Stimulated activated naive B cell treated with anti-CD40 and anti-IgM and Interleukin-4, amounts not matched to agents 10 μg/mL and 1 μg/mL and 100 μg/mL, for 72 hours (primary cell): Measurements from ENCODE around the gene IL19.

Experiments used
- ATAC-seq, 2 donors: fragments of 150-1000 bp; cut with Tn5 transposase; replicated peaks; 2 replicates each; pipeline ENCODE4 v1.10.0; 2021; ENCODE audit warnings: moderate library complexity in 1 of 2
- DNase-seq: peaks from one replicate; pipeline ENCODE4 v3.0.0; 2021
- H3K27ac Mint-ChIP-seq: one replicate; pipeline ENCODE4 v1.8.0; 2022; ENCODE audit warnings: mild to moderate bottlenecking, mixed read lengths
- H3K27me3 Mint-ChIP-seq, 2 donors: one replicate each; pipeline ENCODE4 v1.8.0; 2022; ENCODE audit warnings: mixed read lengths in 2 of 2
- H3K36me3 Mint-ChIP-seq, 2 donors: one replicate each; pipeline ENCODE4 v1.8.0; 2022; ENCODE audit warnings: mixed read lengths in 2 of 2, mild to moderate bottlenecking in 1 of 2
- H3K4me1 Mint-ChIP-seq, 2 donors: one replicate each; pipeline ENCODE4 v1.8.0; 2022; ENCODE audit warnings: mixed read lengths in 2 of 2, mild to moderate bottlenecking in 1 of 2
- H3K4me3 Mint-ChIP-seq, 2 donors: one replicate each; pipeline ENCODE4 v1.8.0; 2022; ENCODE audit warnings: mild to moderate bottlenecking in 2 of 2, mixed read lengths in 2 of 2, moderate library complexity in 1 of 2
- H3K9me3 Mint-ChIP-seq, 2 donors: one replicate each; pipeline ENCODE4 v1.8.0; 2022; ENCODE audit warnings: mixed read lengths in 2 of 2, mild to moderate bottlenecking in 1 of 2

Gene IL19

GRCh38 chr1:206770531-206771337 lies at the start of gene IL19:
Gene IL19 (plus strand): TSS chr1:206770773. CDS start chr1:206836663, 65,890 bp downstream.
- peak within 1 kb of the TSS; percentile 52 to 67 for H3K4me3 Mint-ChIP-seq
- DNase-seq (no peak), ATAC-seq (peak in 1 of 2 donors; percentile 12)
- H3K36me3 Mint-ChIP-seq = no peaks in the 10 kb centered on the region
- H3K4me1 Mint-ChIP-seq = peaks cover 70 to 95% of the 10 kb centered on the region in 2 donors
- H3K9me3 Mint-ChIP-seq = no peaks in the 10 kb centered on the region
- peak within 1 kb of the TSS; percentile 78 for H3K27ac Mint-ChIP-seq
- no peaks in the 10 kb centered on the region for H3K27me3 Mint-ChIP-seq

GRCh38 chr1:206721454-206721853 lies 49.1 kb upstream of the IL19 start:
- Mint-ChIP-seq H3K9me3 (no peaks in the 10 kb centered on the region), H3K27ac (no peak overlapping the region), H3K4me3 (no peak overlapping the region), H3K4me1 (peaks cover 52 to 87% of the 10 kb centered on the region in 2 donors), H3K27me3 (no peaks in the 10 kb centered on the region), H3K36me3 (peaks cover 0 to 7% of the 10 kb centered on the region in 2 donors)
- DNase-seq = no peak
- no peak for ATAC-seq

- Mint-ChIP-seq H3K27me3 (no peaks in the 10 kb centered on the region), H3K4me3 (no peak overlapping the region), H3K4me1 (peaks cover 49 to 86% of the 10 kb centered on the region in 2 donors), H3K27ac (no peak overlapping the region), H3K9me3 (no peaks in the 10 kb centered on the region), H3K36me3 (peaks cover 0 to 7% of the 10 kb centered on the region in 2 donors)
- no peak for ATAC-seq
- DNase-seq = no peak
These were observed 47.7 kb upstream of the IL19 start for GRCh38 chr1:206722751-206723461.

GRCh38 chr1:206723462-206723804 lies 47.1 kb upstream of the IL19 start:
- H3K27ac Mint-ChIP-seq = no peak overlapping the region
- peaks cover 52 to 87% of the 10 kb centered on the region in 2 donors for H3K4me1 Mint-ChIP-seq
- ATAC-seq (no peak), DNase-seq (no peak)
- H3K4me3 Mint-ChIP-seq = no peak overlapping the region
- no peaks in the 10 kb centered on the region for H3K9me3 Mint-ChIP-seq
- H3K27me3 Mint-ChIP-seq = no peaks in the 10 kb centered on the region
- peaks cover 2 to 7% of the 10 kb centered on the region in 2 donors for H3K36me3 Mint-ChIP-seq

GRCh38 chr1:206723805-206724472 lies 46.6 kb upstream of the IL19 start:
- ATAC-seq = no peak
- Mint-ChIP-seq H3K27me3 (no peaks in the 10 kb centered on the region), H3K36me3 (peaks cover 7 to 11% of the 10 kb centered on the region in 2 donors), H3K4me3 (no peak overlapping the region), H3K27ac (no peak overlapping the region), H3K9me3 (no peaks in the 10 kb centered on the region), H3K4me1 (peaks cover 54 to 87% of the 10 kb centered on the region in 2 donors)
- DNase-seq = no peak

- Mint-ChIP-seq H3K36me3 (peaks cover 15 to 23% of the 10 kb centered on the region in 2 donors), H3K27me3 (no peaks in the 10 kb centered on the region), H3K4me3 (no peak overlapping the region), H3K9me3 (no peaks in the 10 kb centered on the region), H3K27ac (peak overlapping the region; percentile 31), H3K4me1 (peaks cover 48 to 82% of the 10 kb centered on the region in 2 donors)
- ATAC-seq (peak; percentile 66 to 75), DNase-seq (no peak)
These were observed 45.2 kb upstream of the IL19 start for GRCh38 chr1:206725109-206725963.

GRCh38 chr1:206727981-206728696 lies 42.4 kb upstream of the IL19 start:
- Mint-ChIP-seq H3K27ac (peak overlapping the region; percentile 62), H3K9me3 (no peaks in the 10 kb centered on the region), H3K27me3 (no peaks in the 10 kb centered on the region), H3K4me3 (no peak overlapping the region), H3K36me3 (peaks cover 27 to 45% of the 10 kb centered on the region in 2 donors), H3K4me1 (peaks cover 49 to 70% of the 10 kb centered on the region in 2 donors)
- ATAC-seq (no peak), DNase-seq (no peak)

GRCh38 chr1:206728697-206728987 lies 41.9 kb upstream of the IL19 start:
- no peak overlapping the region for H3K4me3 Mint-ChIP-seq

GRCh38 chr1:206729050-206729449 lies 41.5 kb upstream of the IL19 start:
- no peak for DNase-seq
- H3K27ac Mint-ChIP-seq = peak overlapping the region; percentile 25
- H3K4me1 Mint-ChIP-seq = peaks cover 43 to 65% of the 10 kb centered on the region in 2 donors
- no peaks in the 10 kb centered on the region for H3K27me3 Mint-ChIP-seq
- ATAC-seq = no peak
- no peak overlapping the region for H3K4me3 Mint-ChIP-seq
- no peaks in the 10 kb centered on the region for H3K9me3 Mint-ChIP-seq
- H3K36me3 Mint-ChIP-seq = peaks cover 33 to 48% of the 10 kb centered on the region in 2 donors

More at GRCh38 chr1:206728697-206728987, 41.9 kb upstream of the IL19 start:
- Mint-ChIP-seq H3K36me3 (peaks cover 29 to 45% of the 10 kb centered on the region in 2 donors), H3K9me3 (no peaks in the 10 kb centered on the region), H3K4me1 (peaks cover 47 to 65% of the 10 kb centered on the region in 2 donors), H3K27me3 (no peaks in the 10 kb centered on the region), H3K27ac (peak overlapping the region; percentile 62)
- DNase-seq (no peak), ATAC-seq (no peak)

- Mint-ChIP-seq H3K27me3 (no peaks in the 10 kb centered on the region), H3K4me1 (peaks cover 44 to 65% of the 10 kb centered on the region in 2 donors), H3K4me3 (no peak overlapping the region), H3K27ac (no peak overlapping the region), H3K9me3 (no peaks in the 10 kb centered on the region), H3K36me3 (peaks cover 35 to 49% of the 10 kb centered on the region in 2 donors)
- no peak for ATAC-seq
- no peak for DNase-seq
These were observed 41.1 kb upstream of the IL19 start for GRCh38 chr1:206729507-206729906.

GRCh38 chr1:206732508-206732907 lies 38.1 kb upstream of the IL19 start:
- peaks cover 45 to 57% of the 10 kb centered on the region in 2 donors for H3K36me3 Mint-ChIP-seq
- H3K4me1 Mint-ChIP-seq = peaks cover 40 to 65% of the 10 kb centered on the region in 2 donors
- no peak for DNase-seq
- H3K27me3 Mint-ChIP-seq = no peaks in the 10 kb centered on the region
- no peak for ATAC-seq
- H3K4me3 Mint-ChIP-seq = no peak overlapping the region
- H3K9me3 Mint-ChIP-seq = no peaks in the 10 kb centered on the region
- H3K27ac Mint-ChIP-seq = no peak overlapping the region

- Mint-ChIP-seq H3K4me3 (no peak overlapping the region), H3K9me3 (no peaks in the 10 kb centered on the region), H3K36me3 (peaks cover 45 to 57% of the 10 kb centered on the region in 2 donors), H3K27me3 (no peaks in the 10 kb centered on the region), H3K27ac (no peak overlapping the region), H3K4me1 (peaks cover 45 to 65% of the 10 kb centered on the region in 2 donors)
- ATAC-seq (no peak), DNase-seq (no peak)
These were observed 37.6 kb upstream of the IL19 start for GRCh38 chr1:206732992-206733391.

GRCh38 chr1:206734499-206735142 lies 36.0 kb upstream of the IL19 start:
- H3K4me3 Mint-ChIP-seq = no peak overlapping the region
- no peaks in the 10 kb centered on the region for H3K9me3 Mint-ChIP-seq
- peak; percentile 35 to 43 for ATAC-seq
- DNase-seq = peak; percentile 47
- peaks cover 37 to 50% of the 10 kb centered on the region in 2 donors for H3K36me3 Mint-ChIP-seq
- H3K27ac Mint-ChIP-seq = no peak overlapping the region
- no peaks in the 10 kb centered on the region for H3K27me3 Mint-ChIP-seq
- peaks cover 50 to 65% of the 10 kb centered on the region in 2 donors for H3K4me1 Mint-ChIP-seq
